NCI-H1105 treated with DMSO at 0.1 percent for 48 hours (cell line): ENCODE measurements around the gene KCTD16.
A peak's percentile ranks its signal among the peaks of the same experiment; 100 is the strongest.

Experiments used
- DNase-seq: peaks from one replicate; lab custom pipeline; 2025; lab: John Stamatoyannopoulos, UW

The KCTD16 gene

DNA sequence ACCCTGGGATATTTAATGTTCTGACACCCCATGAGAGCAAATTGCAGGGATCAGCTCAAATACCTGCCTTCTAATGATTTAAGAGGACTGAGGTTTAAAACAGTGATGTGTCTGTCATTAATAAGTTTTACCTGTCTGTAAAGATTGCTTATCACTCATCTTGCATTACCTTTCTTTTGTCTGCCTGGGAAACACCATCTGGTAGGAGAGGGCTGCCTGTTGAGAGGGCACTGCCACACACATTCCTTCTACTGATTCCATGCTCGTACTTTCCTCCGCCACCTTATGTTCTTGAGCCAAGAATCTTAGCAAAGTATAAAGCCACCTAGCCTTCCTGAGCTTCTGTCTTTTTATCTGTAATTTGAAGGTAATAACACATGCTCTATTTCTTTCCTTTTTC, 118.6 kb downstream of the KCTD16 start:
- no peak for DNase-seq

DNA sequence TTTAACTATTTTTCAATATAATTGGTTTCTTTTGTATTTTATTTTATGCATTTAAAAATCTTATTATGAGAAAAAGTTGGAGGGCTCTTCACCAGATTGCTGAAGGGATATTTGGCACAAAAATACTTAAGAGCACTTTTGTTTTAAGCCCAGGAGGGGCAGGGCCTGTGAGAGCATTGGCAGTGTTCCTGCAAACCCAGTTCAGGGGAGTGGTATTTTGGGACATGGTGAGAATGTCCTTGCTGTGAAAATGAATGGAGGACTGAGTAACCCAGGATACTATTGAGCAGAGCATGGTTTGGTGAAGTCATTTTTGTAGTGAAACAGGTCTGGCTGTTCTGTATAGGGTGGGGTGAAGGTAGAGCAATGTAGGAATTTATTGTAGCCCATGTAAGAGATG, 121.4 kb downstream of the KCTD16 start:
- no peak for DNase-seq

DNA sequence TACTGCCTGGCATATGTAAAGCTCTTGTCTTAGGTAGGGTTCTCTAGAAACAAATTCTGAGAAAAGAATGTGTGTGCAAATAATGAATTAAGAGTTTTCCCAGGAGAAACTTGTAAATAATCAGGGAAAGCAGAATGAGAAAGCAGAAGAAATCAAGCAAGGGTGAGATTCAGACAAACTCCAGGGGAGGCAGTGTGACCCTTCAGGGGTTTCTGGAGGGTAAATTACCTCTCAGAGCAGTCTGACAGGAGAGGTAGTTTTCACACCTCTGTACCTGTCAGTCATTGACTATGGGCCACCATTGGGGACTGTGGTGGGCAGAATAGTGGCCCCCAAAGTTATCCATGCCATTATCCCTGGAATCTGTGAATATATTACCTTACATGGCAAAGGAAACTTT, 124.6 kb downstream of the KCTD16 start:
- no peak for DNase-seq

DNA sequence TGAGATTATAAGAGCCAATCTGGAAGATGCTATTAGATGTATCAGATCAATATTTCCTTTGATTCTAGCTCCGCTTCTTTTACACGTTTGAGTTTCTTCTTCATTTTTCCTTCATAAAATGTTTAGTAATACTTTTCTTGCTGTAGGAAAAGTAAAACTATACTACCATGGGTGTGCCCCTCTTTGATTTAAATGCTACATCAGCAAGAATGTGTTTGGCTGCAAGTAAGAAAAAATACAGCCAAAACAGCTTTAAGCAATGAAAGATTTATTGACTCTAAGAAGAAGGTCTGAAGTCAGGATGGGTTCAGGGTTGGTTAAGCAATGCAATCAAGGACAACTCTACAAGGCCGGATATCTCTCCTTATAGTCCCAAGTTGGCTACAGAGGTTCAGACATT, 126.4 kb downstream of the KCTD16 start:
- DNase-seq = no peak

DNA sequence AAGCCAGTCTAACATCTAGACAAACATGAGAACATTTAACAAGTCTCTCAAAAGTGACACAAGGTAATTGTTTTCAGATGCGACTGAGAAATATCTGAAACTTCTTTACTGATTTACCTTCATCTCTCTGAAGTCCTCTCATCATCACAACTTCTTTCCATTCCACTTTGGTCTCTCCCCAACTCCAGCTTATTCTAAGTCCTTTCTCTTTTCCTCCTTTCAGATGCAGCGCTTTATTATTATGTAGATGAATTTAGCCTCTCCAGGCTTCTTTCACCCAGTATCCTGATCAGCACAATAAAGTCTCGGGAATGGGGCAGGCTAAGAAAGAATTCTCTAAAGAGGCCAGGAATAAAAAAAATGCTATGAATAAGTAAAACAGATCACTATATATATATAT, 128.0 kb downstream of the KCTD16 start:
- DNase-seq = no peak

DNA sequence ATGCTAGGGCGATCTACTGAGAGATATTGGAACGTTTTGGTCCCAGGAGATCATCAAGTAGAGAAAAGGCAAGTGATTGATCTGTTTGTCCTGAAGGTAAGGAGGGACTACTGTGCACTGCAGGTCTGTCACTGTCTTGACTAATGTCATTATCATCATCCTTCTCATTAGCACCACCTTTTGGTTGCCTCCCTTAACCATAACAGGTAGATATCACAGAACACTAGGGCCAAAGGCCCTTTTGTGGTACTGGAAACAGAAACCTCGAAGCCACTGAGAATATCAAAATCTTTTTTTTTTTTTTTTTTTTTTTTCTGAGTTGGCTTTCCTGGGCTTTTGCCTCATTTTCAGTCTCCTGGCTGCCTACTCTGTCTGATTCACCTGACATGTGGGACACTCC, 134.0 kb downstream of the KCTD16 start:
- no peak for DNase-seq

DNA sequence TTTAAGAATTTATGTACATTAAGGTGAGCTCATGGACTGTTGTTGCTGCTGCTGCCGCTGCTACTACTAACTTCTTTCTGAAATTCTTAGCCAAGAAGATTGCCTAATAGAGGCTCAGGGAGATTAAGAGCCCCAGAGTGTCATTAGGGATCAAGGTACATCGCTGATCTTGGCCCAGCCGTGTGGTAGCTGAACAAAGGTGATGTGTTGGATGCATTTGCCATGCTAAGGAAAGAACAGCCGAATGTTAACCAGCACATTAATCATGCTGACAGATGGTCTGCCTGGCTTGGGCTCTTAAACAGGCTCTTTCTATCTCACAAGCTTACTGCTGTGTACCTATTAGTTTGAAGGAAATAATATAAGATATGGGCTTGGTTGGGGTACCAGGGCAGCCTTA, 137.1 kb downstream of the KCTD16 start:
- DNase-seq = peak; percentile 41

DNA sequence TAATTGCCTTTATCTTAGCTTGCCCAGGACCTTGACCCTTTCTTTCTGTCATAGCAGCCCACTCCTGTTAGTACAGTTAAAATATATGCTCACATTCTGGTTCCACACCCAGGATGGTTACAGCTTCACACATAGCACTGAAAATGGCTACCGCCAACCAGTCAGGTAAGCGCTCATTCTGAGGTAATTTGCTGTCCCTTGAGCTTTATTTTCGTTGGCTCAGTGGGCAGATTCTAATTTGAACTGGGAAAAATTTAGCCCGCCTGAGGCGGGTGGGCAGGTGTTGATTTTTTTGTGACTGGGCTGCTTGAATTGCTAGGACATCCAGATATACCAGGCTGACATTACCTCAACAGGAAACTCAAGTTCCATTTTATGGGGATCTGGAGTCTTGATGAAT, 137.5 kb downstream of the KCTD16 start:
- no peak for DNase-seq

DNA sequence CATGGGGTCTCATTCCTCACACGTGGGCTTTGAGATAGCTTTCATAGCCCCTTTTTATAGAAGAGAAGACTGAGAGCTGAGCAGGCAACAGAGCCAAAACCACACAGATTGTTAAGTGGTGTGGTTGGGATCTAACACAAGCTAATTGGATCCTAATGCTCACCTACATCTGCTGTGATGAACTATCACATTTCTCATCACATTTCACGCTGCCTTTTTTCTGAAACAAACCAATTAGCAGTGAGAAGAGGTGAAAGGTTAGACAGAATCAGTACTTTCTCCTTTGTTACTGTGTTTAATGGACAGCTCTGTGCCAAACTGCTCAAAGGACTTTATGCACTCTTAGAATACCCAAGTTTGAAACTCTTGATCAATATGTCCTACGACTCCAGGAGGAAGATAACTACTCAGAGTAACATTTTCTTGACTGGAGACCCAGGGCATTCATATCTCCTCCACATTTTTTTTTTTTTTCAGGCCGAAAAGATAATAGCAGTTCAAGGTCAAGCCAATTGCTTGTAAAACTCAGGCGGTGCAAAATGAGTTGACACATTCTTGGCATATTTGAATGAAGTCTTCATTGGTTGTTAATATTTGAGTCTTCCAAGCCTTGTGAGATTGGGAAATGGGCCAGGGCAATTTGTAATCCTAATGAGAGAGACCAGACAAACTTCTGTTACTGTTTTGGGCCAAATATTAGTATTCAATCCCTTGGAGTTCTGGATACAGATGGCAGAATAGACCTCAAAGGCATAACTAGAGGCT, 138.4 kb downstream of the KCTD16 start:
- peak; percentile 33 for DNase-seq

DNA sequence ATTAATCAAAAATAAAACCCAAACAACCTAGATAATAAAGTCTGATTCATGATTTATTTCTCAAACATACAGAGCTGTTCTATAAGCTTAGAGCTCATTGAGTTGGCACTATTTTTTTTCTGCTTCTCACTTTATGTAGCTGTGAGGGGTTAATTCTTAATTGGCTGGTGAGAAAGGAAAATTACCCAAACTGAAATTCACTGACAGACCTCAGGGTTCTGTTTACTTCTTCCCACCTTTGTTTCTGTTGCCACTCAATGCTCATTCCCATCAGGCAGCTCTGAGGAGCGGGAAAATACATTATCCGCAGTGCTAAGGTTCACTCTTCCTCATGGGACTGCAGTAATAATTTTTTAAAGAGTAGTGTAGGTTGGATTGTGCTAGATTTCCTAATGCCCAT, 139.9 kb downstream of the KCTD16 start:
- DNase-seq = peak; percentile 55

DNA sequence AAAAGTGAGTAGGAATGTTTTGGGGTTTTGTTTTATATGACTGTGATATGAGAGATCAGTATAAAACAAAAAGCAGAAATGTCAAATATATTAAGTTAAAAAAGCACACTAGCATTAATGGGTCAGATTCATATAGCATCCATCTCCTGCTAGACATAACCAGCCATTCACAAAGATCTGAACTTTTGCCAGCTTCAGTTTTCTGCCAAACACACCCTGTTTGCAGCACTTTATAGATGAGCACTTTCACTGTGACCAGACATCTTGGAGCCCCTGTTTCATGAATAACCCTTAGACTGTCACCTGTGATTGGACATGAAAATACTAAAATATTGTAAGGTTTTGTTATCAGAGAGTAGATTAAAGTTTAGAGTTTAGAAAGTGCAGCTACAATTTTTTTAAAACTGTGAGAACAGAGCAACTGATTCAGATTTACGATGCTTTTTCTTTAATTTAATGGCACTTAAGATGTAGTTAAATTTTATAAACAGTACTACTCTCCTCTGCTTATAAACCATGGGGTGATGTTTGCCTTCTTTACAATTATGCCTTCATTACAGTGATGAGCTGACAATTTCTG, 142.6 kb downstream of the KCTD16 start:
- DNase-seq = peak; percentile 80

DNA sequence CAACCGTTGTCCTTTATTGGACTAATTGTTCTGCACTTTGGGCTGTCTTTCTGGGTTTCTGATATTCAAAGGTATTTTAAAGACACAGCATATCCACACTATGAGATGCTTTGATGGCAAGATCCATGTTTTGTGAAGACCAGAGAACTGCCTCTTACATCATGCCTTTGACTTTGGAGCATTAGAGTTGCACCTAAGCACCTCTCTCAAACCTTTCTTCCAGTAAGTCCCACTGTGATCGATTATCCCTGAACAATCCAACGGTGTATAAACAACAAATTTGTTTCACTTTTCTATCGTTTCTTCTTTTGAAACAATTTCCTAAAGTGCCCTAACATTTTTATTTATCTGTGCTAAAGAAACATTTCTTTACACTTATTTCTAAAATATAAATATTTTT, 144.4 kb downstream of the KCTD16 start:
- no peak for DNase-seq

DNA sequence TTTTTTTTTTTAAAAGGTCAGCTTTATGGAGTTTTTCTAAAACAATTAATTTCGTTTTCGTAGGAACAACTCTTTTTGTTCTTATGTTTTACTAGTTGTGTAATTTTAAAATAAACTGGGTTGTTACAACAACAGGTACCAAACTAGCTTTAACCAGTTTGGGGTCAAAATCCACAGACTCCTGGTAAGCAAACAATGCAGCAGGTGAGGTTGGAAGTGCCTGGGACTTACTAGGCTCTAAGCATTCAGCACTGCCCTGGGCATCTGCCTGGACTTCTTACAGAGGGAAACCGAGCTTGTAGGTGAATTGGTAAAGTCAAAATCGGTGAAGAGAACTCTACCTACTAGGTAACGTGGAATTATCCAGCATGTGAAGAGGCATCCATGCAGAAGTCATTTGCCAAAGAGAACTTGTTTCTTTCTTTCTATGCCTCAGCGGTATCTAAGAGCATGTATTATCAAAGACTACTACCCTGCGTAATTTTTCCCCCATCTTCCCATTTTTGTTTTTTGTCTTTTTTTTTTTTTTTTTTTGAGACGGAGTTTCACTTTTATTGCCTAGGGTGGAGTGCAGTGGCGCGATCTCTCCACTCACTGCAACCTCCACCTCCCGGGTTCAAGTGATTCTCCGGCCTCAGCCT, 145.4 kb downstream of the KCTD16 start:
- peak; percentile 31 for DNase-seq

DNA sequence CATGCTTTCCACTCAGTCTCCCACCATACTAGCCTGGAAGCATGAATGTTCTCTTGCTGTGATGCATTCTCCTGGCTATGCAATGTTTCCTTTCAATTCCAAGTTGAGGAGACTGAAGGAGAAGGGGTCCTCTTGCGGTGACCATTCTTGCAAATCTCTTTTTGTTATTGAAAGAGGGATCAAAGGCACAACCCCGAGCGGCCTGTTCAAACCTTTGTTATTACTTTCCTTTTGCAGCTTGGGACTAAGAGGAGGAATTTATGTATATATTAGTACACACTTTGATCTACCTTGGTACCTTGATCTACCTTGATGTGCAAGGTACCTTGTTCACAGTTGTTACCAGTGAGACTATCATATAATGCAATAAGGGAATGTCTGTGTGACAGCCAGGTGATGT, 147.3 kb downstream of the KCTD16 start:
- no peak for DNase-seq

DNA sequence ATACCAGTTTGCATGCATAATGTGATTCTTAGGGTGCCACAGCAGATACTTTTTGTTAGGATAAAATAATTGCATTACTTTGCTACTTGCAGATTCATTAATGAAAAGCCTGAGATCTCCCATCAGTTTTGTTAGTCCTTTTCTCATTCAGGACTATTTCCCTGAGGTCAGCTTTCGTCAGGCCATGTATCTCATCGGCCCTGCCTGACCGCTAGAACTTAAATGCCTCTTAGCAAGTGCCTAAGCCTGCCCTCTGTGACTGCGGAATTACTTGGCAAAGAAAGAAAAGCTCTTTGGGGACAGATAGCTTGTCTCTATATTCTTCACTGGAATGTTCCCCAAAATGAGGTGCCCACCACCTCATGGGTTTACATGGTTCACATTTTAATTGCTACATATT, 147.8 kb downstream of the KCTD16 start:
- no peak for DNase-seq

DNA sequence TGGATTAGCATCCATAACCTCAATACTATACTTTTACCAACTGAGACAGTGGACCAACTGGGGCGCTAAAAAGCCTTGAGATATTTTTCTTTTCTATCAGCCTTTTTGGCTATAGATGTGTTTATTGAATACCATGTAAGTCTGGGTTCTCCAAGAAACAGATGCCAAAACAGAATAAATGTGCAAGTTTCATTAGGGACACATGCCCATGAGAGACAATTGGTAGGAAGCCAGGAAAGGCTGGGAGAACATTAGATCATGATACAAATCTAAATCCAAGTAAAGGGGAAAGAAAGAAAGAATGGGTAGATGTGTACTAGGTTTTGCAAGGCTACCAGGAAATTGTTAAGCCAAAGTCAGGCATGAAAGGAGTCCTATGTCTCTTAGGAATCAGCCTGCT, 152.5 kb downstream of the KCTD16 start:
- DNase-seq = no peak

DNA sequence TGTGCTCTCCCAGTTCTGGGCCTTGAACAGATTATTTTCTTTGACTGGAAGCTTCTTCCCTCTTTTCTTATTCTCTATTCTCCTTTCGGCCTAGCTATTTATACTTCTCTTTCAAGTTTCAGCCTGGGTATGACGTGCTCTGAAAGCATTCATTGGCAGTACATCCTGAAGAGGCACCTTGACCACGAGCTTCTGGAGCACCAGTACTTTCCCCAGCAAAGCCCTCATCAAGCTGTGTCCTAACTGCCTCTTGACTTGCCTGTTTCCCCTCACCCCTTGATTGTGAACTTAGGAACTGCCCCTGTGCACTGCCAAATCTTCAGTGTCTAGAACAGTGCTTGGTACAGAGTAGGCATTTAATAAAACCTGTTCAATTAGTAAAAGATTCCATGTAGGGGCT, 154.9 kb downstream of the KCTD16 start:
- no peak for DNase-seq

DNA sequence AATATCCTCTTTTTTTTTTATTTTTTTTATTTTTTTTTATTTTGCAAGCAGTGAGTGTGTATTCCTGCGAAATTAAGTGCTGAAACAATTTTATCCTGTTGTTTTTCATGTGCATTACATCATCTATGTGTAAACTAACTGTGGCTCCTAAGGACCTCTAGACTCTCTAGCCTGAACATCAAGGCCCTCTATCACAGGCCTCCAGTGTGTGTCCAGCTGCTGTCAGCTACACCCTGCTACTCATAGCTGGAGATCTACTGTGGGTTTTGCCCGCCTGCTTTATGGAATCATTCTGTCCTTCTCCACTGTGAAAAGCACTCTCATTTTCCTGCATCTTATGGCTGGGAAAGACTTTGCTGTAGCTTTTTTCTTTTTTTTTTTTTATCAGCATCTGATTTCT, 157.8 kb downstream of the KCTD16 start:
- no peak for DNase-seq

DNA sequence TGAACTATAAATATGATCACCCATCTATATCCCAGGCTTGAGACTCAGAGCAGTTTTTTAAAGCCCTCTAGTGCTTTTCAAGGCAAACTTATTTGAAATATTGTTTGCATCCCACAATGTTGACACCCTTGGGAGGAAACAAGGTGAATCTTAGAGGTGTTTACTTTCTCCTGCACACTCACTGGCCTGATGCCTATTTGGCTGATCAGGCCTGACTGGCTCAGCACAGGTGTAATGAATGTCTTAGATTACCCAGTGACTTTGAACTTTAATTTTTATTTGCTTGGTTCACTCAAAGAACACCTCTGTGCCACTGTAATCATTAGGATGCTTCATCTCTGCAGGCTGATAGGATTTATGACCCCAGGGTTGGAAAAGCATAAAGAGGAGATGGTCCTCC, 158.3 kb downstream of the KCTD16 start:
- DNase-seq = no peak

DNA sequence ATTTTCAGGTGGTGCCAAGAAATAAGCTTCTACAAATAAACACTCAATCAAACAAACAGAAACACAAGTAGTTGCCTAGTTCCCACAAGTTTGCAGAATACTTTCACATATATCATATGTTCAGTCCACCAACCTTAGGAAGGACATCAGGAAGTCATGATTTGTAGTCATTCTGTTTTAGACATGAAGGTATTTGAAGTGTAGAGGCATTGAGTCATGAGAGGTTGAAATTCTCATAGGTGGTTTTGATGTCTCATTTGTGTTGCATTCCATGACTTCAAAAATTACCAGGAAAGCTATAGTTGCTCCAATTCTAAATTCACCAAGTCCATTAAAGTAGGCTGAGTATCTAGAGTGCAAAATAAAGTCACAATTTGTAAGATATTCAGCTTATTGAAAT, 159.0 kb downstream of the KCTD16 start:
- DNase-seq = no peak

DNA sequence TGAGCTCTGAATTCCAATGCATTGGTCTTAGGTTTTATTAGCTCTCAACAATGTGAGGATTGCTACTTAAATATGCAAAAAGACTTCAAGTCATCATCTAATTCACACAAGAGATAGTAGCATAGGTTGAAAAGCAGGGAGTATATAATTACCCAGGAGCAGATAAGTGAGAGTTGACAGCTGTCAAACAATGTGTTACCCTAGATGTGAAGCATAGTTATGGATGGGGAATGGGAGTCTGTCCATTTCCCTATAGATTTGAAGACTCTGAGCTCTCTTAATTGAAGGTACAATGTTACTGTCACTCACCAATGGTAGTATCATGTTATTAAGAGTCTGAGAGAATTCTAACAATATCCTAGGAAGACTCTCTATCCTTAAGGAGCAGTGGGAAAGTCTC, 160.7 kb downstream of the KCTD16 start:
- DNase-seq = no peak

DNA sequence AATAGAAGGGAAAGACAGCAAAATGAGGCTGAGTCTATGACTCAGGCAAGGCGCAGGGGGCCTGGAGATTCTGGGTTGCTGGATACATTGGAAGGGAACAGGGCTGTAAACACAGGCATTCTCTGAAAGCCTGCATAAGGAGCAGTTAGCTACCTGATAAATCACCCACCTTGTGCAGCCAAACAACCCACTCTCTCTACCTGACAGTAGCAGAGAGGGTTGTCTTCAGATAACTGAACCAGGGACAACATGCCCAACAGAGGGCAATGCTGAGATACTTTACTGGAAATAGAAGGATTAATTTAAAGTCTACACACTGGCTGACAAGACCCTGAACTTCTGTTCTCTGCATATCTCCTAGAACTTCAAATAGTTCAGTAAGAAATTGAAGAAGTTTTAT, 161.6 kb downstream of the KCTD16 start:
- DNase-seq = no peak

DNA sequence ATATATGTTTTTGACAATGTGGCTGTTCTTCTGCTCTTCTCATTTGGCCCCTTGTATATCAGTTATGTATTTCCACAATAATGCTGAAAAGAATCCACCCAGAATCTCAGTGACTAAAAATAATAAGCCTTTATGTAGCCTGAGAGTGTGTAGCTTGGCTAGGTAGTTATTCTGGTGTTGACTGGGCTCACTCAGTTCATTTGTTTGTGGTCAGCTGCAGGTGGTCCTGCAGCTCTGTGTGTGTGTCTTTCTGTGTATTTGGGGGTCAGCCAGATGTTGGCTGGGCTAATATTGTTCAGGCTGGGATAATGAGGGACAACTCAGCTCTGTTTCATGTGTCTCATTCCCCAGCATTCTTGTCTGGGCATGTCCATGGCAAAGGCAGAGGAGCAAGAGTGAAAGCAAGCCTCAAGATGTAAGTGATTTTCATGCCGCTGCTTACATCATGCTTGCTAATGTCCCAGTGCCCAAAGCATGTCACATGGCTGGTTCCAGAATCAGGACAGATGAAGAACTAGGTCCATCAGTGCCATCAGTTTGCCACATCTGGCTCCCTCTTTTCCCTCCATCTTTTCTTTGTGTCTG, 162.8 kb downstream of the KCTD16 start:
- peak; percentile 56 for DNase-seq
